Anterior cingulate cortex (tissue), 58 donors: Measurements from ENCODE around the gene NANS.

ENCODE experiments used
- DNase-seq, 58 donors: peaks; one replicate each; lab custom pipeline; 2025; lab: John Stamatoyannopoulos, UW

Gene NANS

GRCh38 chr9:98034593-98035546, 21.7 kb upstream of the NANS start:
- peak in 55 of 58 donors; percentile 3 to 86 (median 46) for DNase-seq

DNA sequence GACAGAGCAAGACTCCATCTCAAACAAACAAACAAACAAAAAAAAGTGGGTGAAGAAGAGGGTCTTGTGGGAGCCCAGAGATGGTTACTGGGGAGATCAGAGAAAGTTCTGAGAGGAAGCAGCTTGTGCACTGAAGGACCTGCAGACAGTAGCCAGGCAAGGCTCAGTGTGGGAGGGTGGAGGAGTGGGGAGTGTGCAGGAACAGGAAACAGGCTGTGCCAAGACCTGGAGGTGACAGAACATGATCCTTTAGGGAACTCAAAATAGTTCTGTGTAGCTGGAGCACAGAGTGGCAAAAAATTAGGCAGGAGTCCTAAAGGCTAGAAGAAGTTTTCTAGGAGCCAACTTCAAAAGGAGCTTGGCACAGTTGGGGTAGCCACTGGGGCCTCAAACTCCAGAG, 19.2 kb upstream of the NANS start:
- DNase-seq = no peak

- DNase-seq = no peak
These were observed 17.6 kb upstream of the NANS start for GRCh38 chr9:98038958-98039357.

- peak in 1 of 58 donors; percentile 6 for DNase-seq
These were observed 16.9 kb upstream of the NANS start for GRCh38 chr9:98039607-98040017.

DNA sequence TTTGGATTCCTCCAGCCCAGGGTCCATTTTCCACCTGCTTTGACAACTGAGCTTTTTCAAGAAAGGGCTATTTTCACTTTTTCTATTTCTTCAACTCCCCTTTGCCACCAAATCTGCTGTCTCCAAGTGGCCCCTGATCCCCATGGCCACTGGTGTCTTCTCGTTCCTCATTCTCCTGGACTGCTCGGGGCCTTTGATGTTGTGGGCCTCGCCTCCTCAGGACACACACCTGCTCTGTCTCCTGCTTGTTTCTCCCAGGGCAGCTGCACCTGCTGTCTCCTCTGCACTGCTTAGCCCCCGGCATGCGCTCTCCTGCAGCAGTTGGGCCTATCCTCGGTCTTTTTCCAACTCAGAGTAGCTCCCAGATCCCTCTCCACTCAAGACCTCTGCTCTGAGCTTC, 16.3 kb upstream of the NANS start:
- DNase-seq = no peak

DNA sequence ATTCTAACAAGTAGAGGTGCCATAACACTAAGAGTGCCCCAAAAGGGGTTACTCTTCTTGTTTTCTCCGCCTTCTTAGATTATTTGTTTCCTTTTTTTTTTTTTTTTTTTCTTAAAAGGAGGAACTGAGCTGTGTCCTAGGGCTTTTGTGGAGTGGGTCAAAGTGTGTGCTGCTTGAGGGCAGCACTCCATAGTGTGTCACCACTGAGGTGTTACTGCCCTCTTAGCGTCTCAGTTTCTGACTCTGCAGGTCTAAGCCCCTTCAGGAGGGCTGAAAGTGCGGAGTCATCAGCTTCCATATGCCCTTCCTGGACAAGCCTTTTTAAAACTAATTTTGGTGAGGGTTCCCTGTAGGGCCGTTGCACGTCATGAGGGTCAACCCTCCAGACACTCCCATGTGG, 12.6 kb upstream of the NANS start:
- DNase-seq = no peak

GRCh38 chr9:98045234-98046179, 11.0 kb upstream of the NANS start:
- peak in 1 of 58 donors; percentile 10 for DNase-seq

- DNase-seq = no peak
These were observed 10.4 kb upstream of the NANS start for GRCh38 chr9:98046180-98046543.

GRCh38 chr9:98047002-98047401, 9.5 kb upstream of the NANS start:
- DNase-seq = no peak

DNA sequence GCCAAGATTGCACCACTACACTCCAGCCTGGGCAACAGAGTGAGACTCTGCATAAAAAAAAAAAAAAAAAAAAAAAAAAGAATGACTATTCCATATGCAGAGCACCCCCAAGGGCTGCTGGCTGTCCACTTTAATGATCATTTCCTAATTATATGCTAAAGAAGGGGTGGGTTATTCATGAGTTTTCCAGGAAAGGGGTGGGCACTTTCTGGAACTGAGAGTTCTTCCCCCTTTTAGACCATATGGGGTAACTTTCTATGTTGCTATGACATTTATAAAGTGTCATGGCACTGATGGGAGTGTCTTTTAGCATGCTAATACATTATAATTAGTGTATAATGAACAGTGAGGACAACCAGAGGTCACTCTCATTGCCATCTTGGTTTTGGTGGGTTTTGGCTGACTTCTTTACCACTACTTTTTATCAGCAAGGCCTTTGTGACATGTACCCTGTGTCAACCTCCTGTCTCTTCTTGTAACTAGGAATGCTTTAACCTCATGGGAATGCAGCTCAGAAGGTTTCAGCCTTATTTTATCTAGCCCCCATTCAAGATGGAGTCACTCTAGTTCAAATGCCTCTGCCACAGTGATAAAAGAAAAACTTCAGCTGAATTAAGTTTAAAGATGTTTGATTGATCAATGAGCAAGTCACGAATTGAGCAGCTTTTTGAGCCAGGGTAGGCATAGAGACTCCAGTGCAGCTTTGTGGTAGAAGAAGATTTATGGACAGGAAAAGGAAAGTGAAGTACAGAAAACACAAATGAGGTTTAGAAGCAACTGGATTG, 7.1 kb upstream of the NANS start:
- no peak for DNase-seq

DNA sequence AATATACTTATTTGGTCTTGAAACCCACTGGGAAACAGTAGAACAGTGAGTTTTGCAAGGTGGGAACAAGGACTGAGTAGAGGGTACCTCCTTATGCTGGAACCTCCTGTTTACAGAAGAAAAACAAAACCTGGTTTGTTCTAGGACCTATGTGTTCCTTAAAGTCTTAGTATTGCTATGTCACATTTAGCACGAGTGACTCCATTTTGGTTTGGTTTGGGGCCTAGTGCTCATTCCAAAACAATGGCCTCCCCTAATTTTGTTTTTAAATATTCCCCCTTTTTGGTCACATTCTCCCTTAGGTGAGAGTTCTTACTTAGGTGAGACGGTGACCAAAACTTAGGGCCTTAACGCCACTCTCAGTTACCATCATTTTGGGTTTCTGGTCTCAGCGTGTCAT, 6.2 kb upstream of the NANS start:
- no peak for DNase-seq

DNA sequence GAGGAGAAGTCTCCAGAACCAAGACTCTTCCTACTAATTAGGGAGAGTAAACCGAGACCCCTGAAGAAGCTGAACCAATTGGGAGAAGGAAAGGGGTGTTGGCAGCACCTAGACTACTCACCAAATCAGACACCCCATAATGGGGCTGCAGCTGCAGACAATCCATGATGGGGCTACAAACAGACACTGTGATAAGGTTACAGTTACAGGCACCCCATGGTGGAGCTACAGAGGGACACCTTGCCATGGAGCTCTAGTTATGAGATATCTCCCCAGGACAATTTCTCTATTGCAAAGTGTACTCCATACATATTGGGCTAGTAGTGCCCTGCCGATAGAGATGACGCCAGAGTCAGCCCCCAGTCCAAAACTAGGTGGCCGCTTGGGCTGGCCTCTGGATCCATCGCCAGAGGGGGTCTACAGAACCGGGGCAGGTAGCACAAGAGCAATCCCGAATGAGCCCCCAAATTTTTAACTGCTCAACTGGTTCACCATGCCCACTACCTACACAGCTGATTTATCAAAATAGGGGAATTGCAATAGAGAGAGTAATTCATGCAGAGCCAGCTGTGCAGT, 2.1 kb upstream of the NANS start:
- DNase-seq = no peak

GRCh38 chr9:98057138-98057799, 737 bp downstream of the NANS start:
- no peak for DNase-seq

DNA sequence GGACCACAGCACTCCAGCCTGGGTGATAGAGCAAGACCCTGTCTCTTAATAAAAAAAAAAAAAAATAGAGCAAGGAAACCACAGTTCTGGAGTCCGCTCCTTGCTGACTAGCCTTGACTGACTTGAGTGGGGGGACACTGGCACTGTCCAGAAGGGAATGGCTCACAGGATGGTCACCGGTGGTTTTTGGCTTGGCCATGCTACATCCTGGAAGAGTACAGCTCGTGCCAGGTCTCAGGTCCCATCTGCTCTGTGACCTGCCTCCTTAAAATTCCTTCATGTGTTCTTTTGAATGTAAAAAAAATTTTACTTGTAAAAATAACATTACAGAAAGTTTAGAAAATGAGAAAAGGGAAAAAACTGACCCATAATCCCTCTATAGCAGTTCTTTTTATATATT, 5.6 kb downstream of the NANS start:
- no peak for DNase-seq

- peak in 4 of 58 donors; percentile 3 to 14 (median 8) for DNase-seq
These were observed 8.3 kb downstream of the NANS start for GRCh38 chr9:98064623-98065392.

DNA sequence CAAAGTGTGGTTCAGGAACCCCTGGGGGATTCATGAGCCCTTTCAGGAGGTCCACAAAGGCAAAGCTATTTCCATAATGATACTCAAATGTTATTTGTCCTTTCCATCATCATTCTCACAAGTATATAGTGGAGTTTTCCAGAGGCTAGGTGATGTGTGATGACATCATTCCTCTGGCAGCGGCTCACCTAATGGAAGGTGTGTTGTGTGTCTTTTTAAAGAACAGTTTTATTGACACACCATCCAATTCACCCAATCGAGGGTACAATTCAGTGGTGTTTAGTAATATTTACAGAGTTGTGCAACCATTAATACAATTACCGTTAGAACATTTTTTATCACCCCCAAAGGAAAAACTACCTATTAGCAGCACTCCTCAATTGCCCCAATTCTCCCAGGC, 9.7 kb downstream of the NANS start:
- no peak for DNase-seq

DNA sequence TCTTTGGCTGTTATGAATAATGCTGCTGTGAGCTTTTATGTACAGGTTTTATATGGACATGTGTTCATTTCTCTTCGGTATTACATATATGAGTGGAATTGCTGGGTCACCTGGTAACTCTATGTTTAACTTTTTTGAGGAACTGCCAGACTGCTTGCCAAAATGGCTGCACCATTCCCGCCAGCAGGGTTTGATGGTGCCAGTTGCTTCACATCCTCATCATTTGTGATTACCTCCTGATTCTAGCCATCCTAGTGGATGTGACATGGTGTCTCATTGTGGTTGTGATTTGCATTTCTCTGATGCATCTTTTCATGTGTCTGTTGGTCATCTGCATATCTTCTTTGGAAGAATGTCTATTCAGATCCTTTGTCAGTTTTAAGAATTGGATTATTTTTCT, 10.7 kb downstream of the NANS start:
- no peak for DNase-seq

DNA sequence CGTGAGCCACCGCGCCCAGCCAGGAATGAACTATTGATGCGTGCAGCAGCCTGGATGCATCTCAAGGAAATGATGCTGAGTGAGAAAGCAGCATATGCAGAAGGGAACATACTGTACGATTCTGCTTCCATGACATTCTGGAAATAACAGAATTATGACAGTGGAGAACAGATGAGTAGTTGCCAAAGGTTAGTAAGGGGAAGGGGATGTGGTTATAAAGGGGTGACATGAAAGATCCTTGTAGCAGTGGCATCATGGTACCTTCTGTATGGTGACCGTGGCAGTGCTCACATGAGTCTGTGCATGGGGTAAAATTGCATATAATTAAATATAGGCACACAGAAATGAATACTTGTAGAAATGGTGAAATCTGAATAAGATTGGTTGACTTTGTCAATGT, 13.0 kb downstream of the NANS start:
- no peak for DNase-seq

DNA sequence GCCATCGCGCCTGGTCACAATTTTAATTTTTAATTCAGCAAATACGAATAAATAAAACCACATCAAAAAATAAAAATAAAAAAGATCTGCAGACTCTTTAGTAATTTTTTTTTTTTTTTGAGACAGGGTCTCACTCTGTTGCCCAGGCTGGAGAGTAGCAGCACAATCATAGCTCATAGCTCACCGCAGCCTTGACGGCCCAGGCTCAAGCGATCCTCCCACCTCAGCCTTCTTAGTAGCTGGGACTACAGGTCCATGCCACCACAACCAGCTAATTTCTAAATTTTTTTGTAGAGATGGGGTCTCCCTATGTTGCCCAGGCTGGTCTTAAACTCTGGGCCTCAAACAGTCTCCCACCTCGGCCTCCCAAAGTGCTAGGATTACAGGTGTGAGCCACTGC, 14.2 kb downstream of the NANS start:
- DNase-seq = no peak
